NCI-H1694 treated with DMSO at 0.1 percent for 48 hours (cell line): ENCODE data around the gene ACO2.
"Not testable (repeated sequence)": the region's sequence is repeated elsewhere in the genome, so short reads cannot be mapped to it uniquely, and the experiment has no call there.

Experiments used
- DNase-seq: peaks from one replicate; lab custom pipeline; 2025; lab: John Stamatoyannopoulos, UW

Gene ACO2

DNA sequence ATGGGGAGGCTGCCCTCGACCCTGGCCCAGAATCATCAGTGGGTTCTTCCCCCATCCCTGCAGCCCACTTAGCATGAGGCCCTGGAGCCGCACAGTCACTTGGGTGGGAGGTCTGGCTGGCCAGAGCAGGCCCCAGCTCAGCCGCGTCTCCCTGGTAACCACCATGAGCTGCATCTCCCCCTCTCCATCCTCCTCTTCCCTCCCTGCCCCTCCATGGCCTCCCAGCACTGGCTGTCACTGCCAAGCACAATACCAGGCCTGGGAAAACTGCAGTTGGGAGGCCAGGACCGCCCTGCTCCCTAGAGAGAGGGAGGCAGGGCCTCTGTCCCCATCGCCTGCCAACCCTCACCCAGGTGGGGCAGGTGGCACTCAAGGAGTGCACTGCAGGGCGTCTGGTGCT, 99.9 kb downstream of the ACO2 start:
- DNase-seq: no peak

DNA sequence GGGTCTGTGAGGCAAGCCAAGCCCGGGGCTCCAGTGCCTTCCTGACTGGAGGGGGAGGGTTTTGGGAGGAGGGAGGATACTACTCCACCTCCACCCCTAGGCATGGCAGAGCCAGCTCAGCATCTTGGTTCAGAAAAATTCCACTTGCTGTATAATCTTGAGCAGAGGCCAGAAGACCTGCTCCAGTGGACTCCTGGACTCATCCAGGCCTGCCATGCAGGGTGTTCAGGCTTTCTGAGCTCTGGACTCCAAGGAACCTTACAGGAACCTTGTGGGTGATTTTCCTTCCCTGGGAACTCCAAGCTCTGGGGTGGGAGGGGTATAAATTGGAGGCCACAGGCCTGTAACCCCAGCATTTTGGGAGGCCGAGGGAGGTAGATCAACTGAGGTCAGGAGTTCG, 101.3 kb downstream of the ACO2 start:
- no peak for DNase-seq

- no peak for DNase-seq
Observed at GRCh38 chr22:41571786-41572185, 102.9 kb downstream of the ACO2 start.

DNA sequence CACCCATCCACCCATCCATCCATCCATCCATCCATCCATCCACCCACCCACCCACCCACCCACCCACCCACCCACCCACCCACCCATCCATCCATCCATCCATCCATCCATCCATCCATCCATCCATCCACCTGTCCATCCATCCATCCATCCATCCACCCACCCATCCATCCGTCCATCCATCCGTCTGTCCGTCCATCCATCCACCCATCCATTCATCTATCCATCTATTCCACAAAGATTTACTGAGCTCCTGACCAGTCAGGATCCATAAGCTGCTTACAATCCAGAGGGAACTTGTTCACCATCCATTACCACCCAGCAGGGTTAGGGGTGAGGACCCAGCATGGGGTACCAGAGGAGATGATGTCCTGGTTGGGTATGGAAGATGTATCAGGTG, 103.4 kb downstream of the ACO2 start:
- not testable (repeated sequence) for DNase-seq

DNA sequence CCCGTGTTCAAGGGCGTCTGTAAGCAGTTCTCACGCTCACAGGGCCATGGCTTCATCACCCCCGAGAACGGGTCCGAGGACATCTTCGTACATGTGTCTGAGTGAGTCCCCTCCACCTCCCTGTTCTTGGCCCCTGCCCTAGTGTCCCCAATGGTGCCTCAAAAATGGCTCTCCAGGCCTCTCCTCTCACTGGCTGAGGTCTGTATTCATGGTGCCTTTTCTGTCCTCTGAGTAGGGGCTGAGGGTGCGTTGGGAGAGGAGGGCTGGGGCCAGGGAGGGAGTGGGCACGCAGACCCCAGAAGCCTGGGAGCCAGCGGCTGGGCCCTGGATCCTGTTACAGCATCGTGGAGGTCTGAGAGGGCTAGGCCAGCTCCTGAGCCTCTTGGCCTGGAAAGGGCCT, 104.8 kb downstream of the ACO2 start:
- no peak for DNase-seq

DNA sequence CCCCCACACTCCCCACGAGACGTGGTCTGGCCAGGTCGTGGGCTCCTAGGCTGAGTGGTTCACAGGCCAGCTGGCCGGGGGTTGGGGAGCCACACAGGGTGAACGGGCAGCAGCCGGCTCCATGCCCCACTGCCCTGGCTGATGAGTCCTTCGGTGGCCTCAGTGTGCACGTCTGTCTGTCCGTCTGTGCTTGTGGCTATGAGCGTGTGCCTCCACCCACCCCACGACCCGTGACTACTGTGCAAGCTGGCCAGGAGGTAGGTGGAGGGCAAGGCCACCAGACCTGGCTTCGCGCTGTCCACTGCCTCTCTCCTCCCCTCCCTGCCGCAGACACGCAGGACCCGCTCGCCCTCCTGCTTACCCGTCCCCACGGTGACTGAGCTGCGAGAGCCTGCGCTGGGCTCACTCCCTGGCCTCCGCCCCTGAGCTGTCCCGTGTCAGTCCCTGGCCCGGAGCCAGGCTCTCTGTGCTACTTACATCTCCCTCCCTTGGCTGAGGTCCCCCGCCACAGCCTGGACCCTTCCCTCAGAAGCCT, 106.0 kb downstream of the ACO2 start:
- no peak for DNase-seq

DNA sequence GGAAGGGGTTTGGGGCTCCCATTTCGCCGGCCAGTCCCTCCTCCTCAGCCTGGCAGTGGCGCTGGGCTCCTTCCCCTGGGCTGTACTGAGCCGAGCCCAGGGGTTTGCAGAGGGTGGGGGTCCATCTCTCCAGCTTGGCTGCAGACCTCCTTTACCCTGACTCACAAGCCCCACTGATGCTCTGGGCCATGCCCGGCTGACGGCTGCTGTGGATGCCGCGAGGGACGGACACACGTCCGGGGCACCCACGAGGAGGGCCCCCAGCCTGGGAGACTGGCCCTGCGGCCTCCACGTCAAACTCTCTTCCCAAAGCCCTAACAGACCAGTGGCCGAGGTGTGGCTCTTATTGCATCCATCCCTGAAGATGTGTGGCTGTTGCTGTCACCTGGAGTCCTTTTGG, 106.6 kb downstream of the ACO2 start:
- no peak for DNase-seq

- DNase-seq: peak; percentile 43
Observed at GRCh38 chr22:41576877-41577276, 108.0 kb downstream of the ACO2 start.

- DNase-seq: no peak
Observed at GRCh38 chr22:41578114-41578513, 109.2 kb downstream of the ACO2 start.
